VCaP (cell line): ENCODE measurements around the gene HES4.
"Not testable (repeated sequence)": the region's sequence is repeated elsewhere in the genome, so short reads cannot be mapped to it uniquely, and the experiment has no call there.

Experiments used
- H3K27ac ChIP-seq: fragments of 450-650 bp; 2 replicates; pipeline ENCODE4 v1.5.1; 2017
- CTCF ChIP-seq: fragments of 450-650 bp; conservative IDR thresholded peaks from 2 replicates; pipeline ENCODE4 v1.5.1; 2017; ENCODE audit warnings: mild to moderate bottlenecking, moderate library complexity

The HES4 gene

GRCh38 chr1:991895-992294, 8.0 kb downstream of the HES4 start:
- no peak overlapping the region for H3K27ac ChIP-seq
- no peak for TF ChIP-seq CTCF

GRCh38 chr1:991275-991674, 8.6 kb downstream of the HES4 start:
- not testable (repeated sequence) for H3K27ac ChIP-seq

GRCh38 chr1:988061-988460, 11.8 kb downstream of the HES4 start:
- not testable (repeated sequence) for H3K27ac ChIP-seq

GRCh38 chr1:985126-985525, 14.8 kb downstream of the HES4 start:
- TF ChIP-seq CTCF, result no peak
- no peak overlapping the region for H3K27ac ChIP-seq

GRCh38 chr1:984476-984814, 15.5 kb downstream of the HES4 start:
- H3K27ac ChIP-seq, result no peak overlapping the region
- TF ChIP-seq CTCF, result no peak; the same call in none of the 2 replicates

- H3K27ac ChIP-seq, result no peak overlapping the region
- peak; percentile 98 for TF ChIP-seq CTCF
Observed at GRCh38 chr1:983798-984475, 16.0 kb downstream of the HES4 start.

- TF ChIP-seq CTCF, result no peak
- H3K27ac ChIP-seq, result no peak overlapping the region
Observed at GRCh38 chr1:982765-983436, 17.0 kb downstream of the HES4 start.

- H3K27ac ChIP-seq, result no peak within 1 kb of the TSS
- no peak for TF ChIP-seq CTCF
Observed at GRCh38 chr1:981955-982558, 17.8 kb downstream of the HES4 start, which contains the start of gene PERM1. Gene PERM1, minus strand, starts transcription at chr1:982093. Its CDS starts 1,064 bp downstream, at chr1:981029.
